GM15510 (cell line): Measurements from ENCODE around the gene GPR82.

Experiments used
- POLR2A ChIP-seq: IDR thresholded peaks from 3 replicates; pipeline ENCODE4 v1.6.1; 2011; ENCODE audit warnings: borderline replicate concordance; ENCODE audit not compliant: insufficient read length; ENCODE audit errors: extremely low read depth

GPR82 gene

DNA sequence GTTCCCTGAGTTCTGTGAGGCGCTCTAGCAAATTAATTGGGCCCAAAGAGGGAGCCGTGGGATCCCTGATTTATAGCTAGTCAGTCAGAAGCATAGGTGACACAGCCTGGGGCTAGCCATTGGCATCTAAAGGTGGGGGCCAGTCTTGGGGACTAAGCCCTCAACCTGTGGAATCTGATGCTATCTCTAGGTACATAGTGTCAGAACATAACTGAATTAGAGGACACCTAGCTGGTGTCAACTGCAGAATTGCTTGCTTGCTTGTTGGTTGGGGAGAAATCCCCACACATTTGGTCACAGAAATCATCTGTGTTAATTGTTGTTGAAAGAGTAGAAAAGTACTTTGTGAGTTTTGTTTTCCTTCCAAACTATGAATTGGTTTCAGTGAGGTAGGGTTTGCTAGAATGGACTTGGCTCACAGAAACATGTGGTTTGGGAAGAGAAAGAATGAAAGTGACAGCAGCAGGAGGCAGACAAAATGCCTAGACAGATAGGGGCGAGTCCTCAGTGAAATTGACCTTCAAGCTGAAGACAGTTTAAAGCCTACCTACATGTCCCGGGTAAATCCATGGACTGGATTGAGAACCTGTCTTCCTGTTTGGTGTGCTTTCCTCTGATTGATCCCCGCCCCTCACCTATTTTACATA lies 12.8 kb upstream of the GPR82 start:
- no peak for TF ChIP-seq POLR2A

DNA sequence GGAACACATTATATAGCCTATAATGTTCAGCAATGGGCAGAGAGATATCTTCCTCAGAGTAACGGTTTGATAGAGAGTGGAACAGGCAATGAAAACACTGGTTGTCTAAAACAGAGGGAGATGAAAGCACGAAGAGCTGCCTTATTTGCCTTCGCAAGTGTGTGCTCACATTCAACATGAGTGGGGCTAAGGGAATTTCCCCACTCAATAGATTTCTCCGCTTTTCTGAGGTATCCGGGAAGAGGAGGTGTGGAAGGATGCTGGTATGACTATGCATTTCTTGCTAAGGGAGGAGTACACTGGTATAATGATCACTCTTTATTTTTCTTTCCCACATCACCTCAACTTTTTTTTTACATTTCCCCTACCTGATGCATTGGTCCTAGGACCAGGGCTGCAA lies 7.8 kb upstream of the GPR82 start:
- TF ChIP-seq POLR2A = no peak

- TF ChIP-seq POLR2A = no peak
Measured at GRCh38 chrX:41716767-41717473, 7.1 kb upstream of the GPR82 start.

- TF ChIP-seq POLR2A = no peak
Measured at GRCh38 chrX:41718481-41719235, 5.3 kb upstream of the GPR82 start.

GRCh38 chrX:41720125-41720779 lies 3.7 kb upstream of the GPR82 start:
- TF ChIP-seq POLR2A = no peak

DNA sequence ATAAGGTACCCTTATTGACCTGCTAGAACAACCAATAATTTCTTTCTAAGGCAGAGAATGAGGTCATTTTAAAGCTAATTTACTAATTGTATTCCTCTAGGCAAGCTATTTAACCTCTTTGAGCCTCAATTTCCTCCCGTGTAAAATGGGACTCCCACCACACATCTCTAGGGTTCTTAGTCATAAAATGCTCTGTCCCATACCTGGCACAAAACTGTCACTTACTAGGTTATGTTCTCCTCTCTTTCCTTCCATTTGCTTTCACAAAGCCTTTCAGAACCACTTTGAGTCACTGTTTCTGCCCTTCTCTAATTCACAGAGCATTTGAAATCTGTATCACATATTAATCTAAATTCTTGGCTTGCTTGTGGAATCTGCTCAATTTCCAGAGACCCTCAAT lies 2.4 kb upstream of the GPR82 start:
- TF ChIP-seq POLR2A = no peak

DNA sequence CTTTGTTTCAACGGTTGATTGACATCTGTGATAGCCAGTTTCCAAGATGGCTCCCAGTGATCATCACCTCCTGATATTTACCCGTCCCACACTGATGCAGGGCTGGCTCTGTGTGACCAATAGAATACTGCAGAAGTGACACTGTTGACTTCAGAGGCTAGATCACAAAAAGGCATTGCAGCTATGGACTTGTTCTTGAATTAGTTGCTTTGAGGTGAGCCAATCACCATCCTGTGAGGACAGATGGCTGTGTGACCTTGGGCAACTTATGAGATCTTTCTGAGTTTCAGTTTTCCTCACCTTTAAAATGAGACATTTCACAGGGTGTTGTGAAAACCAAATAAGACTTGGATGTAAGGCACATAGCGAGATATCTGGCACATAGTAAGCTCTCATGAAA lies 1.8 kb upstream of the GPR82 start:
- no peak for TF ChIP-seq POLR2A

DNA sequence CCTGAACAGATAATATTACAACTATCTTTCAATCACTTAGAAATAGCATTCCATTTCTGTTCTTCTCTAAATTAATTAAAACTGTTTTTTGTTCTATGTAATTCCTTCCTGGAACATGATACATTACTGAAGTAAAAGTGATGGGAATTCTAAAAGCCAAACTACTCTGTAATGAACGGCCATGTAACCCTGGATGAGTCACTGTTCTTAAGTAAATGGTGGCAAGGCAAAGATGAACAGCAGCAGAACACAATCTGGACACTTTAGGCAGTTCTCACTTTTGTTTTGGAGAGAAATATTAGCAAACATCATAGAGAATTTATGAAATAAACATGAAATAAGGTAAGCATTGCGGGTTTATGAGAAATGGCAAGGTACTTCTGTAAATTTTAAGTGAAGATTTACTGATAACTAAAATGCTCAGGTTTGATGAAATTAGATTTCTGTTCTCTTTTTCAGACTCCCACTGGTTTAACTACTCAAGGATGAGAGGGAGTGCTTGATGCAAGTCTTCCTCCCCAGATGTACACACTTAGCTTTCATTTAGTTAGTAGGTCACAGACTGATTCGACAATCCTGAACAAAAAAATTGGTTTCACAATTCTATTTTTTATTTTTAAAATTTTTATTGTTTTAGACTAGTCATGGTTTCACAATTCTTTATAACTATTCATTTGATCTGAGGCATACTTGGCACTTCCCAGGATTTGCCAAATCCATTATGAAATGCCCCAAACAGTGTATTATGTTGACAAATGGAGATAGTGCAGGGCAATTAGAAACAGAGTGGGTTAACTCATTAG lies 964 bp upstream of the GPR82 start:
- no peak for TF ChIP-seq POLR2A

DNA sequence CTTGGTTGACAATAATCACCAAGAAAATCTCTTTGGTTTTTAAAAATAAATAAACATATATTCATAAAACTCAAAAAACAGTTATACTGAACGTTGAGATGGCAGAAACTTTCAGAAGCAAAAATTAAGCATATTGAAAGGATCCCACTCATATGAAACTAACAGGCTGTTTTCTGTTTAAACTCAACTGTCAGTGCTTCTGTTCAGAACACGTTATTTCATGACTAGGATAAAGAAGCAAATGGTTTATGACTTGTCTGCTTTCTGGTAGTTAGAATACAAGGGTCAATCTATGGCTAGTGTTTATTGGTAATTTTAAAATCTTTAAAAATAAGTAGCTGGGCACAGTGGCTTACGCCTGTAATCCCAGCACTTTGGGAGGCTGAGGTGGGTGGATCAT lies 4.1 kb downstream of the GPR82 start:
- no peak for TF ChIP-seq POLR2A

DNA sequence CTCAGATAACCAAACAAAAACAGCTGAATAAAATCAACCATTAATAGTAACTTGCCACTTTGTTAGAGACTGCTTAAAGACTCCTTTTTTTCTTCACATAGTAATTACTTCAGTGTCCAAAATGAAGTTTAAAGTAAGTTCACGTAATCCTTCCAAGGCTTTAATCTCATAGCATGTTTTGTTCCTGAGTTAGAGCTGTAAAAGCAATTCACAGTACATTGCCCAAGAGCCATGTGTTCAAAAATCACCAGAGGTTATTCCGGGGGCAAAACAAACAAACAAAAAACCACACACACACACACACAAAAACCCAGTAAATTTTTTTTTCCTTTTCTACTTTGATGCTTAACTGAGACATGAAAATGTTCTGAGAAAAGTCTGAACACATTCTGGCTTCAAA lies 6.1 kb downstream of the GPR82 start:
- no peak for TF ChIP-seq POLR2A

DNA sequence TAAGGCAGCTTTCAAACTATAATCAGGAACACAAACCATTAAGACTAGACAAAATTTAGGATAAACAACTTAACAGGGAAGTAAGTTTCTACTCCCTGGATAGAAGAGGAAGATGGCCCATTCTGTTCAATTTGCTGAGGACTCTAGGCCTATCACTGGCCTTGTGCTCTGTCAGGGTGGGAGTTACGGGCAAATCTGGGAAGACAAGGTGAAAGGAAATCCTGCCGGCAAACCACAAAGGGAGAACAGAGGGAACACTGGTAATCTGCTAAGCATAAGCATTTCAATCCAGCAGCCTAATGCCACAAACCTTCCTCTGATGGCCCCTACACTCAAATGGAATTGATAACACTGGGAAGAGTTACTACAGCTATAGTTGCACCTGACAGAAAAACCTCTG lies 8.3 kb downstream of the GPR82 start:
- TF ChIP-seq POLR2A = no peak

DNA sequence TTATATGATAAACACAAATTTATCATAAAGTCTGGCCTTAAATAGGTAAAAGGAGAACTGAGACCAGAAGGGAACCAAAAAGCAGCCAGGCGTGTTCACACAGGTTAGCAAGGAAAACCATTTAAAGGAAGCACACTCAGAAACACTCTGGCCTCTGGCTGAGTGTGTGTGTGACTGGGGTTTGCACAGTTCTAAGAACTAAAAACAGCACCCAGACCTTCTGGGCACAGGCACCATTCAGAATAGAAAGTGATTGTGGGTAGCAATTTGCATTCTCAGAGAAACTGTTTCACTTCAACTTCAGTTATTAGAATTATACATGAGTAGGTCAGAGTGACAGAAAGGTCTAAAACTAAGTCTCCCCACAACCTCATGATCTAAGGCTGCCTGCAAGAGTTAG lies 10.0 kb downstream of the GPR82 start:
- no peak for TF ChIP-seq POLR2A

GRCh38 chrX:41734530-41734929 lies 10.5 kb downstream of the GPR82 start:
- TF ChIP-seq POLR2A = no peak

- TF ChIP-seq POLR2A = no peak
Measured at GRCh38 chrX:41737065-41737464, 13.1 kb downstream of the GPR82 start.

GRCh38 chrX:41739871-41740270 lies 15.9 kb downstream of the GPR82 start:
- TF ChIP-seq POLR2A = no peak

DNA sequence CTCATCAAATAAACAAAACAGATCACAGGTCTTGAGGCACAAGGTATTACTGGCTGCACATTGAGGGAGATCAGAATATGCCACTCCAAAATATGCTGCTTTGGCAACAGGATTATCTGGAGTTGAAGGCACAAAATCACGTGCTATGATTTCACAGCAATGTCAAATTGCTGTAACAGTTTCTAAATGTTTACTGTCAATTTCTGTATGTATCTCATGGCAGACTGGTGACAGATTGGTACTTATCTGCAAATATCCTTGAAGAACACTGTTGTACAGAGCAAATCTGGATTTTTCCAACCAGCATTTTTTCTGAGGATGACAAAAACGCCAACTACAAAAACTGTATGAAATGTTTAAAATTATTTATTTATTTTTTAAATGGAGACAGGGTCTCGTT lies 26.7 kb downstream of the GPR82 start:
- TF ChIP-seq POLR2A = no peak

DNA sequence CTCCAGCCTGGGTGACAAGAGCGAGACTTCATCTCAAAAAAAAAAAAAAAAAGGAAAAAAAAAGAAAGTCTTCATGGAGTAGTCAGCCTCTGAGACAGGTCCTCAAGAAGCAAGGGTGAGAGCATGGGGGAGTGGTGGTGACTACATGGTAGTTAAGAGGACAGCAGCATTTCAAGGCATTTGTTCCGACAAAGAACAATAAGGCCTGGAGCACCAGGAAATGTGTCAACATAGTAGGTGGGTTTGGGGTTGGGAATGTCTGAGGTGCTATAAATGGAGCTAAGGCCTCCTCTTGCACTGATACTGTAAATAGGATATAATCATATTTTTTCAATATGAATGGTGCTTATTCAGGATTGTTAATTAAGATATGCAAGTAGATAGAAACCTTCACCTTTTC lies 34.4 kb downstream of the GPR82 start:
- TF ChIP-seq POLR2A = no peak
